Measurements from ENCODE around the gene STXBP6. TPM values are rescaled to one million over a fixed set of nuclear protein-coding genes. Genes with fewer than 3 reads are reported as not detected.
A peak's percentile ranks its signal among the peaks of the same experiment; 100 is the strongest.

The STXBP6 gene
- polyA plus RNA-seq, 10 donors, result 14.4 to 28.2 (median 20.9) TPM

DNA sequence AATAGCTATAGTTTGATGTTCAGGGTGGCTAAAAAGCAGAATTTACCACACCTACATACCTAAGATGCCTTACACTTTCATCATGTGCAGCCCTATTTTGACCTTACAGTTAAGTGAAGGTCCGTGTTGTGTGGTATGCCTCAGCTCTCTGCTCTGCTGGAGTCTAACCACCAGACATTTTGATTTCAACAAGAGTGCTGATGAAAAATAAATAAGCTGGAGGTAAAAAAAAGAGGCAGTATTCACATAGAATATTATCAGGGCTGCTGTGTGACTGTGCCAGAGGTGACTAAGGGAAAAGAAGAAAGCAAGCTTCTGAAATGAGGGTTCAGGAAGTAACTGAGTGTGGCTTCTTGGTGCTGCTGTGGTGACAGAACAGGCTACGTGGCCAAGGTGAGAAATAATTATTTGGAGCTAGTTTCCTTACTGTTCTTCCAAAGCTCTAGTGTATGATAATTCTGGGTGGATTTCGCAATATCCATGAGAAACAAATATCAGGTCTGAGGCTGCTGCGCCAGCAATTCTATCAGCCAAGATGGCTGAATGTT is 188.8 kb downstream of the STXBP6 start:
- DNase-seq, result peak in 2 of 3 donors; percentile 25 to 34

DNA sequence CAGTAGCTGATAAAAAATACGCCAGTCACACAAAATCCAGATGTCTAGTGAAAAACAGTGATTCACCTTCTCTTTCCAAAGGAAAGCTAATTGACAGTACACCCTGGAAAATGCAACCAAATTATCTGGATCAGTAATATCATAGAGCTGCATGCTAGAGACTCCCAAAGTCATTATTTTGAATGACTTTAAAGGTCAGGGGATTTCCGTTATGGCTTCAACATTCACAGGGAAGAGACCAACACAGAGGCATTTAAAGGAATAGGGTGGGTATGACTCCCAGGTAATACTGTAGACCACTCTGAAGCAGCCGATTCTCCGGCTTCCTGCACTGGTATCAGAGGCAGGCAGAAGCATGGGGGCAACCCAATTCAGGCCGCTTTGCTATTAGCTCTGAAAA is 190.4 kb downstream of the STXBP6 start:
- DNase-seq, result no peak

DNA sequence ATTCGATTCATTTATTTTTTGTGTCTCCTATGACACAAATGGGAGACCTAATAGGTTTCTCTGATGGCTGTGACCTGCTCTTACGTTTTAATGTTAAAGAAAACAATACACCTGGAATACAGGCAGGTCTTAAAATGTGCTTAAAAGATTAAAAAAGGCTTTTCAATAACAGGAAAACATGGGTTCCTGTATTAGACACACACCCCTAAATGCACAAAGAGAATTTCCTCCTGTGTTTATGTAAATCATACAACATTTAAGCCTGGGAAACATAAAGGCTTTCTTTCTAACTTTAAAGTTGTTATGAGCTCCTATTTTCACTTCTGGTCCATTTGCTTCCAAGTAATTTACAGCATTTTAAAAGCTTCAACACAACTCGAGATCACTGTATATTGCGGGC is 191.3 kb downstream of the STXBP6 start:
- no peak for DNase-seq

DNA sequence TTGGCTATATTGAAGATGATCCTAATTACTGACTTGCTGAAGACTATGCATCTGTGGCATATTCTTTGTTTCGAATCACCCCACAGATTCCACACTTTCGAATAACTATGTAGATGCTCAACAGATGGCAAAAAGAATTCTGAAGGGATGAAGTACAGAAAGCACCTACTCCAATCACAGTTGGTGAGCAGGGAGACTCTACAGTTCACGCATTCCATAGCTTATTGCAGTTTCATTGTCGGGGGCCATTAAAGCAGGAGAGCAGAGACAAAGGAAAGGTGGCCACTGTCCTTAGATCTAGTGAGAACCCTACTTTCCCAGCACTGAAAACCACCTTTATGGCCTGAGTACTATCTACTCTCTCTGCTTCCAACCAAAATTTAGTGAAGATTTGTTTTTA is 191.9 kb downstream of the STXBP6 start:
- no peak for DNase-seq

DNA sequence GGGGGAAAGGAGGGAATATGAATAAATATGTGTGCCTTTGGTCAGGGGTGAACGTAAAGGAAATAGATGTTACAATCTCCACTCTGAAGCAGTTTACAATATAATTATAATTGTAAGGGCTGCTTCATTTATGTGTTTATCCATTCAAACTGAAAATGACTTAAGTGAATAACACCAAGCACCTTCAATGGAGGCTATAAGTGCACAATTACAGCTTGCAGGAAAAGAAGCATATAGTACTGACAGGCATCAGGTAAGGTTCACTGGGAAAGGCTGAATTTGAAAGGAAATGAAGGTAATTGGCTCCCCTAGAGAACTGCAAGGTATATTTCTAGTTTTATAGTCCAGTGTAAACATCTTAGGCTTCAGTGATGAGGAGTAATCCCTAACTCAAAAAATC is 192.7 kb downstream of the STXBP6 start:
- DNase-seq, result no peak

DNA sequence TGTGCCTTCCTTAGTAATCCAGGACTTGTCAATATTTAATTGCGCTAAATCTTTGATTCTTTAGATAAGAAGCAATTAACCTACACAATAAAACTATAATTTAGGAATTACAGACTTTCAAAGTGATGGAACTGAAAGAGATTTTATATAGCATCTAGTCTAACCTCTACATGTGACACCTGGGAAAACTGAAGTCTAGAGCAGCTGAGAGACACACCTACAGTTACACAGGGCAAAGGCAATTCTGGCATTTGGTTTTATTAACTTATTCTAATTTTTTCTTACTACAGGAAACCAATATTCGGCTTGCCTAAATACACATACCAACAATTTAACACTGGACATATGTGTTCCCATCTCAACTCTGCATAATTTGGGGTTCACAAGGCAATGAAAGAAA is 196.5 kb downstream of the STXBP6 start:
- no peak for DNase-seq

DNA sequence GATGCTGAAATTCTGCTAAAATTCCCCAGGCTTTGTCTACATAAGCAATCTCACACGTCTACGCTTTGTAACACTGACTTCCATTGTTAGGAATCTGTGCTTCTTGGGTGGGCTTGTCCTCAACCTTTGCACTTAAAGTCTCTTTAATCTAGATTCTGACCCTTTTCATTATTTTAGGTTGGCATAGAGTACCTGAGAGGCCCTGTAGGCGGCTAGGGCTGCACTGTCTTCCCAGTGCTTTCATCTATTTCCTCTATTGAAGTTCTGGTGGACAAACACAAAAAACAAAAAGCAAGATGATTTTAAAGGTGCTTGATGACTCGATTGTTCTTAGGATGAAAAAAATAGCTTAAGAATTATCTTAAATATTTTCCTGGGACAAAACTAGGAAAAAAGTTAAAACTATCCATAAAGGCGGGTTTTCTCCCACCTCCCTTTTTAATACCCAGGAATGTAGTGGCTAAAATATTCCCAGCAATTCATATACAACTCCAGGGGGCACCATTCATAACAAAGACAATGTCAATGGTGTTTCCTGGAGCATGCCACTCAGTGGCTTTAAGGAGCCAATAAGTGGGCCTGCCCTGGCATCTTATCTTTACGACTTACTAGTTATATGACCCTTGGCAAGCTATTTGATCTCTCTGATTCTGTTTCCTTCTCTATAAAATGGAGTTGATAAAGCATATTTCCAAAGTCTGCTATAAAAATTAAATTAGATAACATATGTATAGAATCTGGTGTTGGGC is 197.5 kb downstream of the STXBP6 start:
- DNase-seq, result no peak

DNA sequence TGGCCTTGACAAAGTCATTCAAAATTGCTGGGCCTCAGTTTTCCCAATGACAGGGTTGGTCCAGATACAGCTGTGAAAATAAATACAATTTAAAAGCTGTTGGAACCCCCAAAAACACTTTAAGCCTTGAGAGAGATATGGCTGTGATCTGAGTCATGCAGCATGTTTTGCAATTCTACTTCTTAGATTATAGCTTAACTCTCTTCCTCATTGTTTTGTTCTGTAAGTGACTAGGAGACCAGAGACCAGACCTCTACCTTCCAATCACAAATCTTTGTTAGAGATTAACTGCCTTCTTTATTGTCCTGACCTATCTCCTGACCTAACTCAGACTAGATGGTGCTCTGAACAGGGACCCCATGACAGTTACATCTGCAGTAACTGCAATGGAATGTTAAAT is 198.1 kb downstream of the STXBP6 start:
- DNase-seq, result no peak

DNA sequence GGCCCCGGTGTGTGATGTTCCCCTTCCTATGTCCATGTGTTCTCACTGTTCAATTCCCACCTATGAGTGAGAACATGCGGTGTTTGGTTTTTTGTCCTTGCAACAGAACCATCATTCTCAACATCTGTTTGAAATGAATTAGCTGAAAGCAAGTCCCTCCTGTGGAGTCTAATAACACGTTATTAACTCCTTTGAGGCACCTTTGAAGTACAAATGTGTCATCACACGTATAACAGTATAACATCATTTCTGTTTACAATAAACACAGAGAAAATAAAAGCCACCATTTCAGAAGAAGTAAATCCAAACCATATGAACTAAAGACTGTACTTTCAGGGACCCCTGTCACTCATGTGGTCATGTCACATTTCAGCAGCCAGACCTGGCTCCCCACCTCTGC is 198.5 kb downstream of the STXBP6 start:
- no peak for DNase-seq

DNA sequence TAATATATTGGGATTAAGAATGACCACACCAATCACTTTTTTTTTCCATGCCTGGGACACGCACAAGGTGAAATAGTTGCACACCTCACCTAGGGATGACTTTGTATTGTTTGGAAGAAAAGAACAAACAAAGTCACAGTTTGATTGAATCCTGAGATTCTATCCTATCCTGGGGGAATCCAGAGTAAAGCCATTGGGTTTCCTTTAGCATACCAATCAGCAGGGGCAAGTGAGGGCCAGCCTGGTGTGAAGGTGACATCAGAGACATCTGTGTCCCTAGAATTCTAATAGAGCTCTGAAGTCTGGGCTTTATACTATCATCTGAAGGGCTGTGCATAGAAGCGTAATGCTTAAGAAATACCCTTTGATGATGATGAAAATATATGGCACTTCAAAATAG is 199.9 kb downstream of the STXBP6 start:
- no peak for DNase-seq

DNA sequence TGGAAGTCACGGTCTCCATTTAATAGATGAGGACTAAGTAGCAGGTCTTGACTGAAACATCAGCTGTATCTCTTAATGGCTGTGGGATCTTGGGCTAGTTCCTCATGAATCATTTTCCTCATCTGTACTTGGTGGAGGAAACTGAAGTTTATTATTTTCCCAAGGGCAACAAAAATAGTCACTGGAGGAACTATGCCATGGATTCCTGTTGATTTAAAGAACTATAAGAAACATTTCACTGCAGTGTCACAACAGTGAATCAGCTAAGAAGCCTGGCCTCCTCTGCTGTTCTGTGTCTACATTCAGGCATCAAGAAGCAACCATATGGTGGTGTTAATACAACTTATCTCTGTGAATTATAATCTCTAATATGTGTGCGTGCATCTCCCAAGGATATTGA is 200.5 kb downstream of the STXBP6 start:
- DNase-seq, result no peak

DNA sequence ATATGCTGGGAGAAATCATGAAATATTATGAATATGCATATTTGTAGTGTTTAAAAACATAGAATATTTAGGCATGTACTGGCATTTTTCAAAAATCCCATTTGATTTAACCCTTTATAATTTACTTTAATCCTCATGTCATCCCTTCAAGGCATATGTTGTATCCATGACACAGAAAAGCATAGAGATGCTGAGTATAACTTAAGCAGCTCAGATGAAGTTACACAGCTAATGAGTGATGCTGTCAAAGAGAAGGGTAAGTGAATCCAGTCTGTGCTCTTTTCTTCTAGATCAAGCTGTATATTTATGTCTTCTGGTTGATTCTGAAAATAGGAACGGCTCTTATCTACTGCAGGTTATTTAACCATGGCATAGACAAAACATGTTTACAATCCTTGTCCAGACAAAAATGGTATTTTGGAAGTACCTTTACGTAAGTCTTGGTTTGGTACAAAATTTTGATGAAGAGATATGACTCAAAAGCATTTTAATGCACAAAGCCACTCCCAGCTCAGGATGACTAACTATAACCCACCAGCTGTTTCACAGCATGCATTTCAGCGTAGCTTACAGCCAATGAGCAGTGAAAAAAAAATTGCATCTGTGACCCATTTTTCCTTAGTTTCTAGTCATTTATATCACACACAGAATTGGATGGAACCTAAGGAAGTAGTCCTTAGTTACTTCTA is 201.7 kb downstream of the STXBP6 start:
- peak in 2 of 3 donors; percentile 20 to 30 for DNase-seq

DNA sequence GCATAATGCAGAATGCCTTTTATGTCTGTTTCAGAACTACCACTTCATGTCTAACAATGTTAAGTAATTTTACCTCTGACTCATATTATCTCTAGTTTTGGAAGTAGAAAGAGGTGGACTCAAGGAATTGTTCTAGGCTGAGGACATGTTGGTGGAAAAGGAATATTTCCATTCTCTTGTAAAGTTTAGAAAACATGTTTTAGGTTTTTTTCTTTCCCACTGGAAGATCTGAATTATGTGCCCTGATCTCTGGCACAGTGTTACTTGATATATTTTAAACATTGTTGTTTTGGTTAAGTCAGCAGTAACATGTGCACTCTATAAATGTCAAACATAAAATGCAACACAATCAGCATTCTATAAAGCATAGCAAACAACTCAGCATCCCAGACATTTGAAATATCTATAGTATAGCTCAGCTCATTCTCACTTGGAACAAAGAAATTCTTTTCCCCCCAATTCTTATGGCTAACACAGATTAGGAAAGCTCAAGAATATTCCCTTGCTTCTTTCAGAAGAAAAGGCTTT is 202.3 kb downstream of the STXBP6 start:
- DNase-seq, result no peak

DNA sequence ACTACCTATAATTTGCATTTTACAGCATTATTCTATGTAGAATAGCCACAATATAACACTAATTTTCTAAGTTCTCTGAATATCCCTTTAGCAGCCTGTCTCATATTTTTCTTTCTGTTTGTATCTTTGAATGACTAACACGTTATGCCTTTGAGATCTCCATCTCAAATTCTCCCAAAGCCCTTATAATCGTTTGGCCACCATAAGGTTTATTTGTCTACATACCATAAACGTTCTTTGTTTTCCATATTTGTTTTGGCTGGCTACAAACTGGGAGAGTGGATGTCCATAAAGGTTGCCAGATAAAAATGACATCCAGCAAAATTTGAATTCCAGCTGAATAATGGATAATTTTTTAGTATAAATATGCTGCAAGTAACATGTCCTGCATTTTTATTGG is 203.7 kb downstream of the STXBP6 start:
- DNase-seq, result no peak

DNA sequence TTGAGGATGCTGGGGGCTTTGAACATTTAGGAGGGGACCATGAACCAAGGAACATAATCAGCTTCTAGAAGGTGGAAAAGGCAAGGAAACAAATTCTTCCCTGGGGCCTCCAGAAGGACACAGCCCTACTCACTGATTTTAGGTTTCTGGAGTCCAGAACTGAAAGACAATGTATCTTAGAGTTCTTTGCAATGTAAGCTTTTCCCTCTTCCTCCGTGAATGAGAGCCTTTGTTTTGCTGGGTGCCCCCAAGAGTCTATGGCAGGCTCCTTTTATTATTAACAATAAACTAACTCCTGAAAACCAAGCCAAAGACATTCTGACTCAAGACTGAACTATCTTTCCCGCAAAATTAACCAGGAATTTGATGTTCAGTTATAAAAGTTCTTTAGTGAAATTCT is 204.1 kb downstream of the STXBP6 start:
- no peak for DNase-seq

DNA sequence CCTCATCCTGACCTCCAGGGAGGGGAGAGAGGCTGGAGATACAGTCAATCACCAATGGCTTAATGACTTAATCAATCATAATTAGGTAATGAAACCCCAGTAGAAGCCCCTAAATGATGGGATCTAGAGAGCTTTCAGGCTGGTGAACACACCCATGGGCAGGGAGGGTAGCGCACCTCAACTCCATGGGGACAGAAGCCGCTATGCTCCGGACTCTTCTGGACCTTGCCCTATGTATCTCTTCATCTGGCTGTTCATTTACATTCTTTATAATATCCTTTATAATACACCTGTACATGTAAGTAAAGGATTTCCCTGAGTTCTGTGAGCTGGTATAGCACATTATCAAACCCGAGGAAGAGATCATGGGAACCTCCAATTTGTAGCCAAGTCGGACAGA is 205.9 kb downstream of the STXBP6 start:
- DNase-seq, result no peak

DNA sequence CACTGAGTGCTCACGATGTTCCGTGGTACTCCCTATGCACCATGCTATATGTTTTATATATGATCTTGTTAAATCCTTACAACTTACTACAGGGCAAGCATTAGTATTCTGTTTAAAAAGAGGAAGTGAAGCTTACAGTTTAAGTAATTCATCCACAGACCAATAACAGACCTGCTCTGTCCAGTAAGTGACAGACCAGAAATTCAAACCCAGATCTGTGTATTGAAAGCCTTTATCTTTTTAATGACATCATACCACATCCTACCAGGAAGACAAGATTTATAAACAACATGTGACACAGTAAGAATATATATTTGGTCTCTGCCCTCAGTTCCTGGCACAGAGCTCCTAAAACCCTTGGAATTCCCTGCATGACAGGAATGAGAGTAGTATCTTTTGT is 206.5 kb downstream of the STXBP6 start:
- DNase-seq, result no peak

DNA sequence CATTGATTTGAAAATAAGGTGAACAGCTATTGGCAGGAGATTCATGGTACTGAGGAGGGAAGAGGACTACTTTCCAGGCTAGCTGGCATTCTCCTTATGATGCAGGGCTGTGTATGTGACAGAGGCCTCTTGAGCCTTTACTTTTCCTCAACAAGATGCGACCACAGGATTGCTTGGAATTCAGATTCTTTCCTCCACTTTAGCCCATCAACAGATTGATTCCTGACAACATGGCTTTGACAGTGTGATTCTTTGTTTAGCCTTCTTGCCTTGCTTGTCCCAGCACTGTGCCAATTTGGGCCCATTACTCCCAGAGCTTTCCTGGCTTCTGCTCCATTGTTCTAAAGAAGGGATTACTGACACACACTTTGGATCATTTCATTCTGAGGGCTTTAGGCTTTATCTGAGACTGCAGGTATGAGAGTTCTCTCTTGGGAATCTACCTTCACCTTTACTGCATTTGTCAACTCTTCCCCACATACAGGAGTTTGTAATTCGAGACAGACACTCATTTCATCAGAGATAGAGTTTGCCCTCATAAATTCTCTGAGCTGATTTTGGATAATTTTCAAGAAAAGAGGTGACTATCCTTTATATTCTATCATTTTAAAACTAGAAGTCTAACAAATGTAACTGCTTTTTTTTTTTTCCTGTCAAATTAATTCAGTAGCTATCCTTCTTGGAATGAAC is 209.6 kb downstream of the STXBP6 start:
- peak in 1 of 3 donors; percentile 22 for DNase-seq

DNA sequence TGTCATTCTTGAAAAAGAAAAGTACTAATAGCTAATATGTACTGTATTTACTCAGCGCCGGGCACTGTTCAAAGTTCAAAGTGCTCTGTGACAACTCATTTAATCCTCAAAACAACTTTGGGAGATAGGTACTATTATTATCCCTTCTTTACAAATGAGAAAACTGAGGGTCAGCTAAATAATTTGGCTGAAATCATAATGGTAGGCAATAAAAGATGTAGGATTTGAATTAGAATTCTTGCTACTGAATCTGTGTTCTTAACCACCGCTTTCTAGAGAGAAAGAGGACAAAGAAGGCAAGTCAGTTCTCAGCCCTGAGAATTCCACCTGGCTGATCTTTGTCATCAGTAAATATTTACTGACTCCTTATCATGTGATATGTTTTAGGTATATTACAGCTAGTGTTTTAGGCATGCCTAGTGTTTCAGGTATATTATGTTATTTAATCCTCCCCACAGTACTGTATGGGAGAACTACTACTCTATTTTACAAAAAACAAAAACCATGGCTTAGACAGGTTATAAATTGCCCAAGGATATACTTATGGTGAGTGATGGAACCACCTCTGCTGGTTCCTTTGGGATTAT is 210.2 kb downstream of the STXBP6 start:
- no peak for DNase-seq

DNA sequence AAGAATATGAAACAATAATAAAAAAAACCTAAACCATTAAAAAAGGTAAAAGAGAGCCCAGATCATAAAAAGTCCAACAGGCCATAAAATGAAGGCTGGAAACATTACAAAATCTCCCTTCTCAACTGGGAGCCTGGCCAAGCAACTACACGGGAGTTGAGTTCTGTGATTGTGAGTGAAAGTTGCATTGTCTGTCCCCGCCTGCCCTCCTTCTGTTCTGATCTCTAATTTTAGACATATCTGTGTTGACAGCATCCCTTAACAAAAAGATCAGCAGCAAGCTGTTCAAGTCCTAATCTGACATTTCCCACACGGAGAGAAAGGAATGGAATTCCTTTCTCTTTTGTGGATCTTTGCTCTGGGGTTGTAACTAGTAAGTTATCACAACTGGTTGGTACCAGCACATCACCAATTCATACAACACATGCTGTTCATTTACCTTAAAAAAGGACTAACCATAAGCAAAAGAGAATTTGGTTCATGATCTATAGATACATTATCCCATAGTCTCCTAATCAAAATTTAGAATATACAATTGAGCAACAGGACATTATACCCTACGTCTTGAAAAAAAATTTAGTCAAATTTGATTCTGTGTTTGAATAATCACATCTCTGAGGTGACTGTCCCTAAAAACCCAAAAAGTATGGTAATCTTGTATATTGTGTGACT is 210.9 kb downstream of the STXBP6 start:
- DNase-seq, result peak in 1 of 3 donors; percentile 45

DNA sequence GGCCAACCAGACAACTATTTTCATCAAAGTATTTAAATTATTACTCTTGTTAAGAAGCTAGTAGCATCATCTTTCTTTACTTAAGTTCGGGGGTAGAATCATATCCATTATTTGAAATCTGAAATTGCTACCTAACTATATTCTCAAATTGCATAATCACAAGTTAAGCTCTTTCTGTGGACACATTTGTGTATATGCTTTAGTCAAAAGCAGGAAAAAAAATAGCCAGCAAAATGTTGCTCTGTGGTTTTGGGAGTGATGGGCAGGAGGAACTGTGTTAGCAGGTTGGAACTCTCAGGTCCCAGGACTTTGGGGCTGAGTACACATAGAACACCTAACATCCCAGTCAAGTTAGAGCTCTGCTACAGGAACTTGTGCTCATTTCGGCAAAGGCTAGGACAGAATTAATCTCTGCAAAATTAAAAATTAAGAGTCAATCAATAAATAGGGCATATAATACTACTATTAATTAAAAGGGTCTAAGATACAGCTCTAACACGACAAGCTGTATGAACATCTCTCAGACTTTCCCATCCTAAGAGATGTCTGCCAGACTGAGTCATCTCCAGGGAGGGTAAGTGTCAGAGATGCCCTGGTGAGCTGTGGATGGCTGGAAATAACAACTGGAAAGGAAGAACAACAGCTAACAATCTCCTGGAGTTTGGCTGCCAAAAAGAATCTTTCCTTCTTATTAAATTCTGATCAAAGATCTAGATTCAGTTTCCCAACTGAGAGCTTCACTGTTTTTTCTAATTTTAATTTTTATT is 212.5 kb downstream of the STXBP6 start:
- DNase-seq, result no peak

All from muscle of back (tissue), 11 donors.